Activated CD4-positive, alpha-beta memory T cell treated with anti-CD3 and anti-CD28 coated beads for 36 hours (primary cell): Measurements from ENCODE around the gene IL36A. TPM values are rescaled to one million over a fixed set of nuclear protein-coding genes. Genes with fewer than 3 reads are reported as not detected.

Experiments
- CTCF ChIA-PET: fragments of 350-600 bp; sonication (Branson Sonifier 250); formaldehyde crosslinking; loops from one replicate; lab custom pipeline; 2021; ENCODE audit warnings: antibody characterized with exemption, inconsistent platforms; lab: Charles Lee
- POLR2A ChIA-PET: fragments of 350-600 bp; sonication (Branson Sonifier 250); formaldehyde crosslinking; loops from one replicate; lab custom pipeline; 2021; ENCODE audit warnings: antibody characterized with exemption; lab: Charles Lee
- DNase-seq: peaks from one replicate; pipeline ENCODE4 v3.0.0-alpha.2; 2020
- H3K27ac Mint-ChIP-seq: one replicate; pipeline ENCODE4 v1.8.0; 2021; ENCODE audit warnings: mixed read lengths
- H3K27me3 Mint-ChIP-seq: one replicate; pipeline ENCODE4 v1.8.0; 2021; ENCODE audit warnings: mixed read lengths
- H3K36me3 Mint-ChIP-seq: one replicate; pipeline ENCODE4 v1.8.0; 2021; ENCODE audit warnings: mixed read lengths
- H3K4me1 Mint-ChIP-seq: one replicate; pipeline ENCODE4 v1.8.0; 2021; ENCODE audit warnings: low read depth, mixed read lengths
- H3K4me3 Mint-ChIP-seq: one replicate; pipeline ENCODE4 v1.8.0; 2021; ENCODE audit warnings: mild to moderate bottlenecking, mixed read lengths
- H3K9me3 Mint-ChIP-seq: one replicate; pipeline ENCODE4 v1.8.0; 2021; ENCODE audit warnings: mixed read lengths
- intact Hi-C: fragments of 100-400 bp; cut with micrococcal nuclease; formaldehyde crosslinking; loops from one replicate; pipeline ENCODE4 v1.15.1; 2023
- total RNA-seq, 2 experiments: library from RNA; stranded (reverse); gene quantifications; one replicate each; pipeline ENCODE4 v1.2.3, GENCODE V29; 2021

IL36A gene
- total RNA-seq, 2 experiments from 2014 or later, result not detected

DNA sequence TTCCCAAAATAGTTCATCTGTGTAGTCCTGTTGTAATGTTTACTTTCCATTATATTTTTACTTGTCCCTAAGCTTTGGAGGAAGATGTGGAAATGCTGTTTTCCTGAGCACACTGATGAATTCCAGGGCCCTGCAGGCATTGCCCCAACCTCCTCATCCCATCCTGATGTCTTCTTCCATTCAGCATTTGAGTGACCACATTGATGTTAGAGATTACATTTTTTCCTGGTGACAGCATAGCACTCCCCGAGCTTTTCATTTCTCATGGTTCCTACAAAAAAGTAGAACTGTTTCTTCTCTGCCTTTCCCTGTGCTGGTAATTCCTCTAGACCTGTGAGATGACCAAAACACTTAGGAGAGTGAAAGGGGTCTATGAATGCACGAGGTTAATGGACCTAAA, 4.8 kb downstream of the IL36A start:
- H3K27ac Mint-ChIP-seq, result no peak overlapping the region
- H3K4me3 Mint-ChIP-seq, result no peak overlapping the region
- H3K27me3 Mint-ChIP-seq, result peaks cover 2% of the 10 kb centered on the region
- DNase-seq, result no peak
- H3K9me3 Mint-ChIP-seq, result no peaks in the 10 kb centered on the region
- H3K36me3 Mint-ChIP-seq, result no peaks in the 10 kb centered on the region
- POLR2A ChIA-PET, result no interaction called here
- H3K4me1 Mint-ChIP-seq, result peaks cover 2% of the 10 kb centered on the region
- intact Hi-C loops, result no loop called here
- CTCF ChIA-PET, result no interaction called here

GRCh38 chr2:113011108-113011507, 5.8 kb downstream of the IL36A start:
- ChIA-PET POLR2A (no interaction called here), CTCF (no interaction called here)
- H3K27me3 Mint-ChIP-seq, result peaks cover 2% of the 10 kb centered on the region
- DNase-seq, result no peak
- intact Hi-C loops, result no loop called here
- peaks cover 4% of the 10 kb centered on the region for H3K4me1 Mint-ChIP-seq
- H3K36me3 Mint-ChIP-seq, result no peaks in the 10 kb centered on the region
- H3K4me3 Mint-ChIP-seq, result no peak overlapping the region
- no peak overlapping the region for H3K27ac Mint-ChIP-seq
- H3K9me3 Mint-ChIP-seq, result no peaks in the 10 kb centered on the region

DNA sequence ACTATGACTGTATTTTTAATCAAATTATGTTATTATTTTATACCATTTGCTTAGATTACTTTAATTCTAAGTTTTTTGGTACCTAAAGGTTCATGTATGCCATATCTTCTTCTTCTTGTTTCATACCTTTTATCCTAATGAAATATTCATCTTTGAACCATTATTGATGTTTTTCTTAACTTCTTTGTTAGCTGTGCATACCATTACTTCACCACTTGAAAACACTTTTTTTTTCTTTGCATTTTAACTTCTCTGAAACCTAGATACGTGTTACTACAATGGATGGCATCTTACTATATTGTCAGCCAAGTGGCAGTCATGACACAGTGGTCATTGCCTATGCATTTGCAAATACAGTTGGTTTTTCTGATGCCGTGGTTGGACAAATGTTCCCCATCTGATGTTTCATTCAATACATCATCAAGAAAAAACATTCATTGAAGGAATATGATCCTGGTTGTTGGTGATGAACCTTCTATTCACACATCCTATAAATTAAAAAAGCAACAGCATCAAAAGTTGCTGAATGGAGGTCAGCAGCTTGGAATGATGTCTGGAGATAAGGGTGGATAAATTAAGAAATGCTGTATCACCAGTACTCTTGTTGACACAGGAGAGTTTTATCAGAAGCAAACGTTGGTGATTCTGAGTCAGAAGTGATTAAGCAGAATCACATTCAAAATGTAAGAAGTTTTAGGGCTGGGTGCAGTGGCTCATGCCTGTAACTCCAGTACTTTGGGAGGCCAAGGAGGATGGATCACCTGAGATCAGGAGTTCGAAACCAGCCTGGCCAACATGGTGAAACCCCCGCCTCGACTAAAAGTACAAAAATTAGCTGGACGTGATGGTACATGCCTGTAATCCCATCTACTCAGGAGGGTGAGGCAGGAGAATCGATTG, 7.4 kb downstream of the IL36A start:
- DNase-seq, result no peak
- H3K9me3 Mint-ChIP-seq, result no peaks in the 10 kb centered on the region
- H3K4me3 Mint-ChIP-seq, result no peak overlapping the region
- no peaks in the 10 kb centered on the region for H3K36me3 Mint-ChIP-seq
- peaks cover 6% of the 10 kb centered on the region for H3K4me1 Mint-ChIP-seq
- no peak overlapping the region for H3K27ac Mint-ChIP-seq
- intact Hi-C loops, result no loop called here
- ChIA-PET POLR2A (no interaction called here), CTCF (interaction anchor here (0.8 kb wide), 1 partner anchor 54 kb away, joined by 3 read pairs; no protein-coding TSS in a partner anchor)
- peaks cover 6% of the 10 kb centered on the region for H3K27me3 Mint-ChIP-seq

DNA sequence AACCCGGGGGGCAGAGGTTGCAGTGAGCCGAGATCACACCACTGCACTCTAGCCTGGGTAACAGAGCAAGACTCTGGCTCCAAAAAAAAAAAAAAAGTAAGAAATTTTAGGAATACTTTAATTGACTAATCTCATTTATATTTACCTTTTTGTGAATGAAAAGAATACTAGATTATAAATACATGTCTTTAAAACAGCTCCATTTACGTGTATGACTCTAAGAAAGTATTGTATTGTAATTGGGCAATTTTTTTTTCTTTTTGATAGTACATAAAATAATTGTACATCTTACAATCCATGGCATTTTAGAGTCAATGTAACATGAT, 8.0 kb downstream of the IL36A start:
- H3K27me3 Mint-ChIP-seq, result peaks cover 6% of the 10 kb centered on the region
- ChIA-PET CTCF (interaction anchor here (0.8 kb wide), 1 partner anchor 54 kb away, joined by 3 read pairs; no protein-coding TSS in a partner anchor), POLR2A (no interaction called here)
- no peaks in the 10 kb centered on the region for H3K9me3 Mint-ChIP-seq
- H3K4me1 Mint-ChIP-seq, result peaks cover 6% of the 10 kb centered on the region
- no peaks in the 10 kb centered on the region for H3K36me3 Mint-ChIP-seq
- H3K4me3 Mint-ChIP-seq, result no peak overlapping the region
- DNase-seq, result no peak
- intact Hi-C loops, result no loop called here
- H3K27ac Mint-ChIP-seq, result no peak overlapping the region

- intact Hi-C loops, result no loop called here
- CTCF ChIA-PET, result no interaction called here
- Mint-ChIP-seq H3K4me3 (no peak overlapping the region), H3K4me1 (peaks cover 6% of the 10 kb centered on the region), H3K27ac (no peak overlapping the region), H3K9me3 (peaks cover 5% of the 10 kb centered on the region), H3K36me3 (no peaks in the 10 kb centered on the region), H3K27me3 (peaks cover 14% of the 10 kb centered on the region)
- no peak for DNase-seq
- POLR2A ChIA-PET, result no interaction called here
These were observed 8.8 kb downstream of the IL36A start for GRCh38 chr2:113014067-113014466.

DNA sequence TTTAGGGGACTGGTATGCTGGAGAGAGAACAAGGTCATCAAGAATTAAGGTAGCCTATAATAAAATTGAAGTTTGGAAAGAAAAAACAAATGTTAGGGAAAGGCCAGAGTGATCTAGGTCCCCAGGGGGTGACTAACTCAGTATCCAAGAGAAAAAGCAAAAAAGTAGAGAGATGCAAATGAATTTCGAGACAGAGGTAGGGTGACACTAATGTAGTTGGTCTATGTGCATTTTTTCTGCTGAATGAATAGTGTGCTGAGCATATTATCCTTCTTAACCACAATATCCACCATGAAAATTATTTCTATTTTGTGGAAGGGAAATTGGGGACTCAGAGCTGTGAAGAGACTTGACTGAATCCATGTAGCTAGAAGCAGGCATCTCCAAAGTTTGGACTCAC, 9.8 kb downstream of the IL36A start:
- intact Hi-C loops, result no loop called here
- no peak overlapping the region for H3K27ac Mint-ChIP-seq
- no peak for DNase-seq
- H3K9me3 Mint-ChIP-seq, result peaks cover 5% of the 10 kb centered on the region
- H3K4me3 Mint-ChIP-seq, result no peak overlapping the region
- POLR2A ChIA-PET, result no interaction called here
- H3K4me1 Mint-ChIP-seq, result peaks cover 6% of the 10 kb centered on the region
- peaks cover 14% of the 10 kb centered on the region for H3K27me3 Mint-ChIP-seq
- H3K36me3 Mint-ChIP-seq, result no peaks in the 10 kb centered on the region
- CTCF ChIA-PET, result no interaction called here

GRCh38 chr2:113015655-113016054, 10.4 kb downstream of the IL36A start:
- Mint-ChIP-seq H3K4me1 (peaks cover 6% of the 10 kb centered on the region), H3K27me3 (peaks cover 14% of the 10 kb centered on the region), H3K27ac (no peak overlapping the region), H3K9me3 (peaks cover 5% of the 10 kb centered on the region), H3K4me3 (no peak overlapping the region), H3K36me3 (no peaks in the 10 kb centered on the region)
- POLR2A ChIA-PET, result no interaction called here
- CTCF ChIA-PET, result no interaction called here
- no peak for DNase-seq
- intact Hi-C loops, result no loop called here

DNA sequence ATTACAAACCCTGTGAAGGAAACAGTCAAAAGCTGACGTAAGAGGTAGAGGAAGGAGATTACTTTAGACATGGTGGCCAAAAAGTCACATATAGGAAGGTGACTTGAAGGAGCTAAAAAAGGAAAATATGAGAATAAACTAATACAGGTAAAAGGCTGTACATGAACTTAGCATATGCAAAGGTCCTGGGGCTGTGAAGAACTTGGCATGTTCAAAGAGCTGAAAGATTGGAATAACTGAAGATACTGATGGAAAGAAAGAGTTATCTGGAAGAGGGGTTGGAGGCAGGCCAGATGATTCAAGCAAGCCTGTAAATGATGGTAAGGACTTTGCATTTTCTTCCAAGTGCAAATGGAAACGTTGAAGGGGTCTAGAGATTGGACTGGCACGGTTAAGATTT, 13.2 kb downstream of the IL36A start:
- Mint-ChIP-seq H3K36me3 (no peaks in the 10 kb centered on the region), H3K4me1 (peaks cover 4% of the 10 kb centered on the region), H3K27ac (no peak overlapping the region), H3K4me3 (no peak overlapping the region), H3K27me3 (peaks cover 14% of the 10 kb centered on the region), H3K9me3 (peaks cover 5% of the 10 kb centered on the region)
- intact Hi-C loops, result no loop called here
- DNase-seq, result no peak
- POLR2A ChIA-PET, result no interaction called here
- CTCF ChIA-PET, result no interaction called here

- ChIA-PET CTCF (interaction anchor here (1.0 kb wide), 1 partner anchor 62 kb away, joined by 3 read pairs; no protein-coding TSS in a partner anchor), POLR2A (no interaction called here)
- intact Hi-C loops, result no loop called here
- Mint-ChIP-seq H3K4me1 (no peaks in the 10 kb centered on the region), H3K36me3 (no peaks in the 10 kb centered on the region), H3K27ac (no peak overlapping the region), H3K27me3 (peaks cover 17% of the 10 kb centered on the region), H3K9me3 (peaks cover 5% of the 10 kb centered on the region), H3K4me3 (no peak overlapping the region)
- DNase-seq, result no peak
These were observed 16.1 kb downstream of the IL36A start for GRCh38 chr2:113021312-113021711.

DNA sequence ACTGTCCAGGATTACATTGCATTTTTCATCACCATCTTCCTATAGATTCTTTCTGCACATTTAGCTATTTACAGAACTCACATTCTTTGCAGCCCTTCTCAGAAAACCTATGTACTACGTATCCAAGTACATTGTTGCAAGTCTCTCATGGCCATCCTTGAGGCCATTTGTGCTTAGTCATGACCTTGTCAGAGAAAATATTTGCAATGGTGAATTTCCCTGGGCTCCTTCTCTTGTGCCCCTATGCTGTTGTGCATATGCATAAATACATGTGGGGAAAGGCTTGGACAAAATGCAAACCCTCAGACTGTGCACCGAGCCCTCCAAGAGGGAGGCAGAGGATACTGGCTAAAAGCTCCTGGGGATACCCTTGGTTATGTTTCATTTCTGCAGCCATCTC, 19.5 kb downstream of the IL36A start:
- ChIA-PET POLR2A (no interaction called here), CTCF (interaction anchor here (0.6 kb wide), 1 partner anchor 275 kb away, joined by 4 read pairs; no protein-coding TSS in a partner anchor)
- intact Hi-C loops, result no loop called here
- no peak overlapping the region for H3K4me3 Mint-ChIP-seq
- no peaks in the 10 kb centered on the region for H3K36me3 Mint-ChIP-seq
- H3K27me3 Mint-ChIP-seq, result peaks cover 12% of the 10 kb centered on the region
- H3K4me1 Mint-ChIP-seq, result no peaks in the 10 kb centered on the region
- H3K27ac Mint-ChIP-seq, result no peak overlapping the region
- no peak for DNase-seq
- no peaks in the 10 kb centered on the region for H3K9me3 Mint-ChIP-seq

DNA sequence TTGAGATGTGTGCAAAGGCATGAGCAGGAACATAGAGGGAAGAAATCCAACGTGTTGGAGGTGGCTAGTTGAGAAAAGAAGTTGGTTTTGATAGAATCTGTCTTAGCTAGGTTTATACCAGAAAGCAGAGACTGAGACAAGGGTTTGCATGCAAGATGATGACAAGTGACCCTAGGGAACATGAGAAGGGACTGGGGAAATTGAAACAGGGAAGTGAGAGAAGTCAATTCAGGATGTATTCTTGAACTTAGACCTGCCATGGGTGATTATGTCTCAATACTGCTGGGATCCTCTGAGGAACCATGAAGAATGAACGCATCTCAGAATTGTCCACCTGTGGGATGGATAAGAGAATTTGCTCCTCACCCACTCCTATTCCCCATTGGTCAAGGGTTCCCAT, 20.5 kb downstream of the IL36A start:
- H3K27me3 Mint-ChIP-seq, result peaks cover 16% of the 10 kb centered on the region

DNA sequence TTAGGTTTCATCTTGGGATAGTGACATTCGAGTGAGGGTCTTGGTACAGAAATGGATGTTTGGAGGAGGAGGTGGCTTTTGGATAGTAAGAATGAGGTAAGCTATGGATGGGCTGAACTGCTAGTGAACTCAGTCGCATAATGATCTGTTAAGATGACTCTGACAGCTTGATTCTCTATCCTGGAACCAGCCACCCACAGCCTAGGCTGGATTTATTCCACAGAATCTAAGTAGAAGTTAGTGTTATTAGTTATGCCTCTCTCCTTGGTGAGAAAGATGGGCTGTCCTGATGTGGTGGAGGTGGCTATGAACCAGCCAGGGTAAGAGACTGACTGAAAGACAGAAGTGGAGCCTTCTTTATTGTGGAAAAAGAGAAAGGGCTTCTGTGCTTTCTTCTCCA, 22.4 kb downstream of the IL36A start:
- Mint-ChIP-seq H3K4me1 (no peaks in the 10 kb centered on the region), H3K9me3 (no peaks in the 10 kb centered on the region), H3K27ac (no peak overlapping the region), H3K27me3 (peaks cover 16% of the 10 kb centered on the region), H3K36me3 (no peaks in the 10 kb centered on the region), H3K4me3 (no peak overlapping the region)
- intact Hi-C loops, result no loop called here
- no peak for DNase-seq
- CTCF ChIA-PET, result no interaction called here
- POLR2A ChIA-PET, result interaction anchor here (0.9 kb wide), 1 partner anchor 33 kb away, joined by 3 read pairs; no protein-coding TSS in a partner anchor

More for the DNA sequence above, 20.5 kb downstream of the IL36A start:
- no peak for DNase-seq
- CTCF ChIA-PET, result no interaction called here
- Mint-ChIP-seq H3K4me3 (no peak overlapping the region), H3K4me1 (no peaks in the 10 kb centered on the region), H3K9me3 (no peaks in the 10 kb centered on the region), H3K36me3 (no peaks in the 10 kb centered on the region), H3K27ac (no peak overlapping the region)
- intact Hi-C loops, result no loop called here
- POLR2A ChIA-PET, result no interaction called here

DNA sequence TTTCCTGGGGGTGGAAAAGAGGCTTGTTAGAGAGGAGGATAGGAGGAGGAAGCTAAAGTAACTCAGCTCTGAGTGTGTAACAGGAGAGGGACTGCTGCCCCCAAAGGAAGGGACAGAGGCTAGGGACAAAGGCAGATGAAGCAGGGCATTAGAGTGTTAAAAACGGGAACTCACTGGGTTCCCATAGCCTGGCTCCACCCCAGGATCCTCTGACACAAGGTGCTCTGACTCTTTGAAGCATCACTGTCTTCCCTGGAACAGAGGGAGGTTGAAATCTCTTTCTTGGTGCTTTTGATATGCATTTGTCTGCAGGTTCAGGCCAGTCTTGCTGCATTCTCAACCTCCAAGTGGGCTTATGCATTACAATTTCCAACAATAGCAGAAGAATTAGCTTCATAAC, 22.9 kb downstream of the IL36A start:
- no peaks in the 10 kb centered on the region for H3K9me3 Mint-ChIP-seq
- POLR2A ChIA-PET, result interaction anchor here (0.9 kb wide), 1 partner anchor 32 kb away, joined by 3 read pairs; no protein-coding TSS in a partner anchor

More for the DNA sequence above, 22.9 kb downstream of the IL36A start:
- no peaks in the 10 kb centered on the region for H3K36me3 Mint-ChIP-seq
- no peak overlapping the region for H3K27ac Mint-ChIP-seq
- intact Hi-C loops, result no loop called here
- H3K4me3 Mint-ChIP-seq, result no peak overlapping the region
- no peaks in the 10 kb centered on the region for H3K4me1 Mint-ChIP-seq
- CTCF ChIA-PET, result no interaction called here
- no peak for DNase-seq
- H3K27me3 Mint-ChIP-seq, result peaks cover 16% of the 10 kb centered on the region
